Retinal pigment epithelial cell (primary cell): Measurements from ENCODE around the gene PLXNC1.
"Not testable (repeated sequence)": the region's sequence is repeated elsewhere in the genome, so short reads cannot be mapped to it uniquely, and the experiment has no call there.

Source experiments
- DNase-seq: peaks from one replicate; pipeline ENCODE4 v3.0.0-alpha.2; 2010; ENCODE audit warnings: low read depth
- H3K4me3 ChIP-seq: 2 replicates; pipeline ENCODE4 v1.5.1; 2011; ENCODE audit warnings: mild to moderate bottlenecking, low read length, control low read depth, moderate library complexity
- CTCF ChIP-seq: conservative IDR thresholded peaks from 2 replicates; pipeline ENCODE4 v1.5.1; 2011; ENCODE audit warnings: low read depth, low read length, control low read depth, inconsistent platforms

The PLXNC1 gene

DNA sequence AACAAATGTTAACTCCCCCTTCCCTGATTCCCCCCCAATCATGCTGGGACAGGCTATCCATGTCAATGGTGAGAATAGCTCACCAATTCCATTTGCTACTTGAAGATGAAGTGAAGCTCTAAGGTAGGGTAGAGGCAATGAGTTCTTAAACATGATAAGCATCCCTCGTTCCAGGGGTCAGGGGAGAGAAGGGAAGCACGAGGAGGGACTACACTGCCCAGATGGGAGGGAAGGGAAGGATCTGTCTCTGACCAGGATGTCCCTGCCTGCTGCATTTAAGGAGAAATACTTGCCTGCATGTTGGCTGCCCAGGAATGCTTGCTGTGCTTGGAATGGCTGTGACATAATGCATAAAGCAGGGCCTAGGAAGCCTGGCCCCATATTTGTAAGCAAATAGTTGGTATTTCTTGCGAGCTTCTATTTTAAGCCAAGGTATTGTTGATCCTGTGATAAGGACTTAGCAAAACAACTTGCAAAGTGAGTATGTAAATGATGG lies 156.2 kb downstream of the PLXNC1 start:
- peak; percentile 18 for DNase-seq
- H3K4me3 ChIP-seq = no peak overlapping the region
- TF ChIP-seq CTCF = no peak

GRCh38 chr12:94305130-94305957 lies 157.0 kb downstream of the PLXNC1 start:
- TF ChIP-seq CTCF = no peak
- H3K4me3 ChIP-seq = no peak overlapping the region
- no peak for DNase-seq

GRCh38 chr12:94308612-94309011 lies 160.2 kb downstream of the PLXNC1 start:
- TF ChIP-seq CTCF = no peak
- no peak for DNase-seq
- no peak overlapping the region for H3K4me3 ChIP-seq

GRCh38 chr12:94309373-94309772 lies 161.0 kb downstream of the PLXNC1 start:
- no peak for DNase-seq
- H3K4me3 ChIP-seq = no peak overlapping the region
- TF ChIP-seq CTCF = no peak

DNA sequence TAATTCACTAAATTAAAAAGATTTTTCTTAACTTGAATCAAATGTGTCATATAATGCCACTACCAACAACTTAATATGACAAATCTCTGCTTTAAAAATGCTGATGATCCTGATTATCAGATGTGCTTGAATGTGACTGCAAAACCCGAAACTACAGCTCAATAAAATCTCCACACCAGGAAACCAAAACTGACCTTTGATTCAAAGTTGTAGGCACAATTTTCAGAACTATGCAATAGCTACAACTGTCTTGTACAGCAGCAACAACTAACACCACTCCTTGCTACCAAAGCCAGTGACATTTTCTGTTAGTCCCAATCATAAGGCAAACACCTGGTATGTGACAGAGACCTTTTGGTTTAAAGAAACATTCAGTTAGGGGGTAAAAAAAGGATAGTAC lies 164.0 kb downstream of the PLXNC1 start:
- no peak for DNase-seq
- TF ChIP-seq CTCF = no peak
- no peak overlapping the region for H3K4me3 ChIP-seq

- not testable (repeated sequence) for DNase-seq
These were observed 168.2 kb downstream of the PLXNC1 start for GRCh38 chr12:94316600-94316999.

DNA sequence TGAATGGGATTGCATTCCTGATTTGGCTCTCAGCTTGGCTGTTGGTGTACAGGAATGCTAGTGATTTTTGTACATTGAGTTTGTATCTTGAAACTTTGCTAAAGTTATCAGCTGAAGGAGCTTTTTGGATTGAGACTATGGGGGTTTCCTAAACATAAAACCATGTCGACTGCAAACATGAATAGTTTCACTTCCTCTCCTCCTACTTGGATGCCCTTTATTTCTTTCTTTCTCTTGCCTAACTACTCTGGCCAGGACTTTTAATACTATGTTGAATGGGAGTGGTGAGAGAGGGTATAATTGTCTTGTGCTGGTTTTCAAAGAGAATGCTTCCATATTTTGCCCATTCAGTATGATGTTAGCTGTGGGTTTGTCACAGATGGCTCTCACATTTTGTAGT lies 169.8 kb downstream of the PLXNC1 start:
- DNase-seq = no peak
- H3K4me3 ChIP-seq = no peak overlapping the region
- TF ChIP-seq CTCF = no peak

More at GRCh38 chr12:94316600-94316999, 168.2 kb downstream of the PLXNC1 start:
- not testable (repeated sequence) for H3K4me3 ChIP-seq
